ENCODE results near the gene LRBA.
"Not testable (repeated sequence)": the region's sequence is repeated elsewhere in the genome, so short reads cannot be mapped to it uniquely, and the experiment has no call there.

The LRBA gene

GRCh38 chr4:150964754-150965153 lies 50.3 kb downstream of the LRBA start:
- DNase-seq (ENCODE audit: low read depth): no peak
- no peak for TF ChIP-seq CTCF (conservative IDR thresholded peaks at IDR 0.05; ENCODE audit: low read depth, low read length)
- no peak overlapping the region for H3K4me3 ChIP-seq (ENCODE audit: low read length)

DNA sequence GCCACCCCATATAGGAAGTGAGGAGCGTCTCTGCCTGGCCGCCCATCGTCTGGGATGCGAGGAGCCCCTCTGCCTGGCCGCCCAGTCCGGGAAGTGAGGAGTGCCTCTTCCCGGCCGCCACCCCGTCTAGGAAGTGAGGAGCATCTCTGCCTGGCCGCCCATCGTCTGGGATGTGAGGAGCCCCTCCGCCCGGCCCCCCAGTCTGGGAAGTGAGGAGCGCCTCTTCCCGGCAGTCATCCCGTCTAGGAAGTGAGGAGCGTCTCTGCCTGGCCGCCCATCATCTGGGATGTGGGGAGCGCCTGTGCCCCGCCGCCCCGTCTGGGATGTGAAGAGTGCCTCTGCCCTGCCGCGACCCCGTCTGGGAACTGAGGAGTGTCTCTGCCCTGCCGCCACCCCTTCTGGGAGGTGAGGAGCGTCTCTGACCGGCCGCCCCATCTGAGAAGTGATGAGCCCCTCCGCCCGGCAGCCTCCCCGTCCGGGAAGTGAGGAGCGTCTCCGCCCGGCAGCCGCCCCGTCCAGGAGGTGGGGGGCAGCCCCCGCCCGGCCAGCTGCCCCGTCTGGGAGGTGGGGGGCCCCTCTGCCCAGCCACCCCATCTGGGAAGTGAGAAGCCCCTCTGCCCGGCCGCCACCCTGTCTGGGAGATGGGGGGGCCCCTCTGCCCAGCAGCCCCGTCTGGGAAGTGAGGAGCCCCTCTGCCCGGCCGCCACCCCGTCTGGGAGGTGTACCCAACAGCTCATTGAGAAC lies 51.3 kb downstream of the LRBA start:
- not testable (repeated sequence) for H3K4me3 ChIP-seq (ENCODE audit: low read length); DNase-seq (ENCODE audit: low read depth)

GRCh38 chr4:150962245-150962644 lies 52.8 kb downstream of the LRBA start:
- TF ChIP-seq CTCF (conservative IDR thresholded peaks at IDR 0.05; ENCODE audit: low read depth, low read length): no peak
- H3K4me3 ChIP-seq (ENCODE audit: low read length): no peak overlapping the region
- no peak for DNase-seq (ENCODE audit: low read depth)

- DNase-seq (ENCODE audit: low read depth): no peak
- no peak overlapping the region for H3K4me3 ChIP-seq (ENCODE audit: low read length)
- no peak for TF ChIP-seq CTCF (conservative IDR thresholded peaks at IDR 0.05; ENCODE audit: low read depth, low read length)
These were observed 53.5 kb downstream of the LRBA start for GRCh38 chr4:150961566-150961965.

- no peak overlapping the region for H3K4me3 ChIP-seq (ENCODE audit: low read length)
- no peak for DNase-seq (ENCODE audit: low read depth)
- peak; percentile 56 for TF ChIP-seq CTCF (conservative IDR thresholded peaks at IDR 0.05; ENCODE audit: low read depth, low read length)
These were observed 54.3 kb downstream of the LRBA start for GRCh38 chr4:150960818-150961217.

DNA sequence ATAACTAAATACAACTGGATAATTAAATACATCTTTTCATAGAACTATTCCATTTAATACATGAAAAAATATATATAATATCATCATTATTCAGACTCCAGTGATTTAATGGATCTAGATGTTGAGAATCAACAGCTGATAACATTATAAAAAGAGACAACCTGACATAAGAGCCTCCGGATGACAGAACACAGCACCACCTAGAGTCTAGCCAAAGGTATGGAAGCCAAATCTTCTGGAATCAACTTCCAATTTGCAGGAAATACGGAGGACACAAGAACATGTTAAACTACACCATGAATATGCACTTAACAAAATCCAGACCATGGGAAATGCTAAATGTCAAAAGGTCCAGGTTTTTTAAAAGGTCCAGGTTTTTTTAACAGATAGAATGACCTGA lies 55.0 kb downstream of the LRBA start:
- DNase-seq (ENCODE audit: low read depth): no peak
- peak; percentile 55 for TF ChIP-seq CTCF (conservative IDR thresholded peaks at IDR 0.05; ENCODE audit: low read depth, low read length)

GRCh38 chr4:150957981-150958380 lies 57.1 kb downstream of the LRBA start:
- H3K4me3 ChIP-seq (ENCODE audit: low read length); DNase-seq (ENCODE audit: low read depth): not testable (repeated sequence)

More for the DNA sequence above, 55.0 kb downstream of the LRBA start:
- H3K4me3 ChIP-seq (ENCODE audit: low read length): no peak overlapping the region

DNA sequence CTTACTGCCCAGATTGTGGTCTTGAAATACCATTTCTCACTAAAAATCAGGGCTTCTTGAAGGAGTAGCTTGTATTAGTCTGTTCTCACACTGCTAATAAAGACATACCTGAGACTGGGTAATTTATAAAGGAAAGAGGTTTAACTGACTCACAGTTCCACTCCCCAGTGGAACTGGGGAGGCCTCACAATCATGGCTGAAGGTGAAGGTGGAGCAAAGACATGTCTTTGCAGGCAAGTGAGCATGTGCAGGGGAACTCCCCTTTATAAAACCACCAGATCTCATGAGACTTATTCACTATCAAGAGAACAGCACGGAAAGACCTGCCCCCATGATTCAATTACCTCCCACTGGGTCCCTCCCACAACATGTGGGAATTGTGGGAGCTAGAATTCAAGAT lies 58.0 kb downstream of the LRBA start:
- not testable (repeated sequence) for H3K4me3 ChIP-seq (ENCODE audit: low read length); DNase-seq (ENCODE audit: low read depth)

DNA sequence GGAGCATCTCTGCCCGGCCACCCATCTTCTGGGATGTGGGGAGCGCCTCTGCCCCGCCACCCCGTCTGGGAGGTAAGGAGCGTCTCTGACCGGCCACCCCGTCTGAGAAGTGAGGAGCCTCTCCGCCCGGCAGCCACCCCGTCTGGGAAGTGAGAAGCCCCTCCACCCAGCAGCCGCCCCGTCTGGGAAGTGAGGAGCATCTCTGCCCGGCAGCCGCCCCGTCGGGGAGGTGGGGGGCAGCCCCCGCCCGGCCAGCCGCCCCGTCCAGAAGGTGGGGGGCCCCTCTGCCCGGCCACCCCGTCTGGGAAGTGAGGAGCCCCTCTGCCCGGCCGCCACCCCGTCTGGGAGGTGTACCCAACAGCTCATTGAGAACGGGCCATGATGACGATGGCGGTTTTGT lies 61.2 kb downstream of the LRBA start:
- DNase-seq (ENCODE audit: low read depth); H3K4me3 ChIP-seq (ENCODE audit: low read length): not testable (repeated sequence)
